OCI-LY3 (cell line): ENCODE data around the gene MAN1B1.

Source experiments
- CTCF ChIP-seq: fragments of 200-600, 300-600 bp; sonication (generic); IDR thresholded peaks from 2 replicates; pipeline ENCODE4 v1.5.1; 2014; ENCODE audit warnings: antibody characterized with exemption, low read length, low read depth
- EZH2phosphoT487 ChIP-seq: fragments of 200-600 bp; shearing (Covaris generic); IDR thresholded peaks from 2 replicates; pipeline ENCODE4 v1.6.1; 2018; ENCODE audit warnings: antibody characterized with exemption, mixed run types, low read depth

DNA sequence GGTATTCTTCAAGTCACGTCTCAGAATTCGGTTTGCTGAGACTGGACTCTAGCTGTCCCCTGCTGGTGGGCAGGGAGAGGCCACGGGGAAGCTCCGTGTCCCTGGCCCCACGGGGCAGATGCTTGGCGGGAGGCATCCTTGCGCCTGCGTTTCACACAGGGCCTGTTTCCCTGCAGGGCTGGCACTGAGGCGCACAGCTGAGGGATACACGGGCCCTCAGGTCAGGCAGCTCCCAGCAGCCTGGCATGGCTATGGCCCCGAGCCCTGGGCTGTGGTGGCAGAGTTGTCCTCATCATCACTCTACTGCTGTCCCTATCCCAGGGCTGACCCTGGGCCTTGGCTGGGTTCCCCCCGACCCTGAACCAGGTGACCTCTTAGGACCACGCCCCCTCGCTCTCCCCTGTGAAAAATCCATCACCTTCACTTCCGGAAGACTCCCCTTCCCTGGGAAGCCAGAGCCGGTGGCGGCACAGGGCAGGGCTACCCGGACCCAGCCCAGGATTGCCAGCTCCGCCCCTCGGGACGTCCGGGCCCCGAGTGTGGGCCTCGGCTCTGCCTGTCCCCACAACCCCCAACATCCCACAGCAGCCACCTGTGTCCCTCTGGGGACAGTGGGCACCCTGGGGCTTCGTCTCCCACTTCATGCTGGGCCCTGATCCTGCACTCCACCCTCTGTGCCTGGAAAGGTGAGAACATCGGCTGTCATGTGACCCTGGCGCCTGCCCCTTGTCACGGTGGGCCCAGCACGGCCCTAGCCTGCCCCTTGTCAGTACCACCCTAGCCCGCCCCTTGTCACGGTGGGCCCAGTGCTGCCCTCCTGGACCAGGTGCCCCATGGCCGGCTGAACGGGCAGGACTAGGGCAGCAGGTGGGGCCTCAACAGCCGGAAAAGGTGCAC is 22.7 kb downstream of the MAN1B1 start:
- no peak for TF ChIP-seq CTCF
- no peak for TF ChIP-seq EZH2phosphoT487
